K562 (cell line): ENCODE measurements around the gene CDKN1B. TPM values are rescaled to one million over a fixed set of nuclear protein-coding genes. Genes with fewer than 3 reads are reported as not detected.

ENCODE experiments used
- CREM ChIP-seq: IDR thresholded peaks from 2 replicates; pipeline ENCODE4 v1.6.1; 2014; ENCODE audit warnings: antibody characterized with exemption, low read depth
- HMBOX1 ChIP-seq: sonication (generic); IDR thresholded peaks from 2 replicates; pipeline ENCODE4 v1.6.1; 2016
- MLLT1 ChIP-seq, 2 experiments: fragments of 450-650 bp; IDR thresholded peaks; 2 replicates each; pipeline ENCODE4 v1.6.1; 2016
- NFATC3 ChIP-seq: fragments of 450-650 bp; IDR thresholded peaks from 2 replicates; pipeline ENCODE4 v1.6.1; 2017; ENCODE audit warnings: mild to moderate bottlenecking
- RBFOX2 ChIP-seq: fragments of 200-400 bp; formaldehyde crosslinking; IDR thresholded peaks from 2 replicates; pipeline ENCODE4 v1.6.1; 2017; ENCODE audit warnings: low read depth, mild to moderate bottlenecking, low read length, moderate library complexity
- ZNF146 ChIP-seq: IDR thresholded peaks from one replicate; pipeline ENCODE4 v1.6.1; 2018; ENCODE audit warnings: missing compliant biosample characterization; ENCODE audit not compliant: unreplicated experiment
- ZNF175 ChIP-seq: fragments of 200-800 bp; sonication (Bioruptor generic); IDR thresholded peaks from 2 replicates; pipeline ENCODE4 v1.6.1; 2016; ENCODE audit warnings: low read depth, mild to moderate bottlenecking, missing genetic modification characterization, missing compliant biosample characterization
- polyA plus RNA-seq, 8 experiments: library from polyadenylated mRNA; depleted of rRNA in 4 of 8; stranded (reverse) in 5 of 8; unstranded in 3 of 8; fragments of >200 nt; fragmentation: Nextera tagmentation in 2 of 8; fragmentation: Illumina TruSeq in 1 of 8; extraction: Ambion mirVana in 2 of 8; extraction: Trizol in 1 of 8; gene quantifications; 2 replicates each; pipeline versions ENCODE4 v1.2.1 to v1.2.3, GENCODE V29; 2011 to 2014; ENCODE audit warnings: inconsistent platforms in 1 of 8, missing spikeins in 1 of 8
- total RNA-seq, 7 experiments: library from RNA; depleted of rRNA in 6 of 7; stranded (reverse); fragments of >200 nt in 6 of 7; fragmentation: Illumina TruSeq in 2 of 7; extraction: Trizol in 2 of 7; gene quantifications; 2 replicates each; pipeline versions ENCODE4 v1.2.1 to v1.2.3, GENCODE V29; 2011 to 2021; ENCODE audit warnings: low replicate concordance in 1 of 7
- TF ChIP-seq, protein P1 (sequence below): sonication (generic); formaldehyde crosslinking; IDR thresholded peaks from 2 replicates; pipeline ENCODE4 v1.9.0; 2022; ENCODE audit warnings: mild to moderate bottlenecking, missing genetic modification reagents
- TF ChIP-seq, protein P2 (sequence below): fragments of 450-650 bp; formaldehyde crosslinking; IDR thresholded peaks from 2 replicates; pipeline ENCODE4 v1.4.0; 2020; ENCODE audit warnings: mild to moderate bottlenecking, moderate library complexity
- TF ChIP-seq, protein P3 (sequence below): fragments of 250-450 bp; sonication (Bioruptor Pico); IDR thresholded peaks from 2 replicates; pipeline ENCODE4 v1.5.0; 2021

The CDKN1B gene
- total and polyA plus RNA-seq, 9 of the 15 experiments (the other 6 are each of a cell fraction or from before 2014, with no cell fraction given), result 2.6 to 35.2 (median 15.5) TPM

GRCh38 chr12:12719496-12719895 is 2.3 kb downstream of the CDKN1B start (continued):
- TF ChIP-seq HMBOX1 (peak; percentile 16; the same call in 1 of the 2 replicates), ZNF175 (CRISPR knock-in tag) (no peak), ZNF146 (no peak), CREM (no peak), NFATC3 (no peak), RBFOX2 (0 out of 2 replicates have a peak, but pooled peaks have one; percentile 39), MLLT1 (IDR thresholded peaks at IDR 0.05) (peak in 1 of 2 experiments; percentile 50; a peak in 1 of 4 replicates)
- TF ChIP-seq, protein P1, sequence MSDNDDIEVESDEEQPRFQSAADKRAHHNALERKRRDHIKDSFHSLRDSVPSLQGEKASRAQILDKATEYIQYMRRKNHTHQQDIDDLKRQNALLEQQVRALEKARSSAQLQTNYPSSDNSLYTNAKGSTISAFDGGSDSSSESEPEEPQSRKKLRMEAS (CRISPR knock-in tag), result no peak
- TF ChIP-seq, protein P2, sequence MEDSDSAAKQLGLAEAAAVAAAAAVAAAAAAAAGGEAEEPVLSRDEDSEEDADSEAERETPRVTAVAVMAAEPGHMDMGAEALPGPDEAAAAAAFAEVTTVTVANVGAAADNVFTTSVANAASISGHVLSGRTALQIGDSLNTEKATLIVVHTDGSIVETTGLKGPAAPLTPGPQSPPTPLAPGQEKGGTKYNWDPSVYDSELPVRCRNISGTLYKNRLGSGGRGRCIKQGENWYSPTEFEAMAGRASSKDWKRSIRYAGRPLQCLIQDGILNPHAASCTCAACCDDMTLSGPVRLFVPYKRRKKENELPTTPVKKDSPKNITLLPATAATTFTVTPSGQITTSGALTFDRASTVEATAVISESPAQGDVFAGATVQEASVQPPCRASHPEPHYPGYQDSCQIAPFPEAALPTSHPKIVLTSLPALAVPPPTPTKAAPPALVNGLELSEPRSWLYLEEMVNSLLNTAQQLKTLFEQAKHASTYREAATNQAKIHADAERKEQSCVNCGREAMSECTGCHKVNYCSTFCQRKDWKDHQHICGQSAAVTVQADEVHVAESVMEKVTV, result no peak
- TF ChIP-seq, protein P3, sequence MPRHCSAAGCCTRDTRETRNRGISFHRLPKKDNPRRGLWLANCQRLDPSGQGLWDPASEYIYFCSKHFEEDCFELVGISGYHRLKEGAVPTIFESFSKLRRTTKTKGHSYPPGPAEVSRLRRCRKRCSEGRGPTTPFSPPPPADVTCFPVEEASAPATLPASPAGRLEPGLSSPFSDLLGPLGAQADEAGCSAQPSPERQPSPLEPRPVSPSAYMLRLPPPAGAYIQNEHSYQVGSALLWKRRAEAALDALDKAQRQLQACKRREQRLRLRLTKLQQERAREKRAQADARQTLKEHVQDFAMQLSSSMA (CRISPR knock-in tag), result no peak
